Testis (tissue), 2 donors: ENCODE data around the gene SUFU.

Experiments used
- POLR2A ChIP-seq: fragments of 450-650 bp; IDR thresholded peaks from one replicate; pipeline ENCODE4 v1.6.1; 2017; ENCODE audit warnings: antibody characterized with exemption, mild to moderate bottlenecking, moderate library complexity
- TF ChIP-seq, protein P1 (sequence below), 3 experiments: fragments of 450-650 bp in 2 of 3; fragments of 200-600 bp in 1 of 3; sonication (generic) in 1 of 3; IDR thresholded peaks; one replicate each; pipeline ENCODE4 v1.5.1; 2016 to 2019; ENCODE audit warnings: antibody characterized with exemption in 3 of 3, mild to moderate bottlenecking in 2 of 3, moderate library complexity in 1 of 3

DNA sequence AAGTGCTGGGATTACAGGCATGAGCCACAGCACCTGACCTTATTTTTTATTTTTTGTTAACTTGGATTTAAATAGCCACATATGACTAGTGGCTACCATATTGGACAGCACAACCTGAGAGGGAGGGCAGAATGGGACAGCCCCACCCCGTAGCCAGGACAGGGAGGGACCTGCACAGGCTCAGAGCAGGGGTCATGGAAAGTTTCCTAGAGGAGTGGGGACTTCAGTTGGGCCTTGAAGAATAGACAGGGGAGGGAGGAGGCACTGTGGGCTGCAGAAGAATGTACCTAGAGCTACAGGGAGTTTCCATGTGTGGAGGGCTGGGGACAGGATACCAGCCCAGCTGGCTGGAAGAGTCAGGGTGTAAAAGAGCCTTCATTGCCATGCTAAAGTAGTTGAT lies 149.3 kb downstream of the SUFU start:
- no peak for TF ChIP-seq POLR2A
- TF ChIP-seq, protein P1, sequence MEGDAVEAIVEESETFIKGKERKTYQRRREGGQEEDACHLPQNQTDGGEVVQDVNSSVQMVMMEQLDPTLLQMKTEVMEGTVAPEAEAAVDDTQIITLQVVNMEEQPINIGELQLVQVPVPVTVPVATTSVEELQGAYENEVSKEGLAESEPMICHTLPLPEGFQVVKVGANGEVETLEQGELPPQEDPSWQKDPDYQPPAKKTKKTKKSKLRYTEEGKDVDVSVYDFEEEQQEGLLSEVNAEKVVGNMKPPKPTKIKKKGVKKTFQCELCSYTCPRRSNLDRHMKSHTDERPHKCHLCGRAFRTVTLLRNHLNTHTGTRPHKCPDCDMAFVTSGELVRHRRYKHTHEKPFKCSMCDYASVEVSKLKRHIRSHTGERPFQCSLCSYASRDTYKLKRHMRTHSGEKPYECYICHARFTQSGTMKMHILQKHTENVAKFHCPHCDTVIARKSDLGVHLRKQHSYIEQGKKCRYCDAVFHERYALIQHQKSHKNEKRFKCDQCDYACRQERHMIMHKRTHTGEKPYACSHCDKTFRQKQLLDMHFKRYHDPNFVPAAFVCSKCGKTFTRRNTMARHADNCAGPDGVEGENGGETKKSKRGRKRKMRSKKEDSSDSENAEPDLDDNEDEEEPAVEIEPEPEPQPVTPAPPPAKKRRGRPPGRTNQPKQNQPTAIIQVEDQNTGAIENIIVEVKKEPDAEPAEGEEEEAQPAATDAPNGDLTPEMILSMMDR (IDR thresholded peaks at IDR 0.05), result no peak
